ENCODE data around the gene SLC35F5. TPM values are rescaled to one million over a fixed set of nuclear protein-coding genes. Genes with fewer than 3 reads are reported as not detected.
"Not testable (repeated sequence)": the region's sequence is repeated elsewhere in the genome, so short reads cannot be mapped to it uniquely, and the experiment has no call there.

The SLC35F5 gene
- total and polyA plus RNA-seq, 12 donors, result 22.5 to 466 (median 201) TPM

GRCh38 chr2:113784823-113785744, 28.6 kb upstream of the SLC35F5 start:
- peak; percentile 33 to 71 (median 60) for DNase-seq
- TF ChIP-seq CTCF (IDR thresholded peaks at IDR 0.05), result no peak
- peak in 1 of 2 donors; percentile 20 for TF ChIP-seq POLR2A (IDR thresholded peaks at IDR 0.05)
- no peaks in the 10 kb centered on the region for H3K9me3 ChIP-seq (replicated peaks in 1 of 3)
- H3K27me3 ChIP-seq, result no peaks in the 10 kb centered on the region
- no peaks in the 10 kb centered on the region for H3K36me3 ChIP-seq (replicated peaks in 1 of 2)
- 42 to 47% (median 43%) methylated on average over 8 of the region's 8 CpGs for WGBS, 4 donors
- H3K27ac ChIP-seq, result peak overlapping the region in 3 of 5 donors; percentile 60 to 82 (median 67)
- intact Hi-C loops (cut with DNase I), result no loop called here
- H3K4me3 ChIP-seq, result no peak overlapping the region
- peaks cover 5 to 6% of the 10 kb centered on the region in 2 donors for H3K4me1 ChIP-seq (replicated peaks in 1 of 2)

- Histone ChIP-seq H3K27me3 (no peaks in the 10 kb centered on the region), H3K36me3 (replicated peaks in 1 of 2) (no peaks in the 10 kb centered on the region), H3K27ac (no peak overlapping the region), H3K9me3 (replicated peaks in 1 of 3) (no peaks in the 10 kb centered on the region), H3K4me3 (no peak overlapping the region), H3K4me1 (replicated peaks in 1 of 2) (peaks cover 5 to 6% of the 10 kb centered on the region in 2 donors)
- 43 to 58% (median 51%) methylated on average over 5 of the region's 5 CpGs for WGBS, 4 donors
- DNase-seq, result no peak
- intact Hi-C loops (cut with DNase I), result no loop called here
- no peak for TF ChIP-seq CTCF (IDR thresholded peaks at IDR 0.05)
- no peak for TF ChIP-seq POLR2A (IDR thresholded peaks at IDR 0.05)
These were observed 24.0 kb upstream of the SLC35F5 start for GRCh38 chr2:113780472-113780871.

- intact Hi-C loops (cut with DNase I), result no loop called here
- Histone ChIP-seq H3K27ac (no peak overlapping the region), H3K27me3 (no peaks in the 10 kb centered on the region), H3K9me3 (replicated peaks in 1 of 3) (no peaks in the 10 kb centered on the region), H3K36me3 (replicated peaks in 1 of 2) (no peaks in the 10 kb centered on the region), H3K4me3 (no peak overlapping the region), H3K4me1 (replicated peaks in 1 of 2) (no peaks in the 10 kb centered on the region)
- DNase-seq, result no peak
- TF ChIP-seq POLR2A (IDR thresholded peaks at IDR 0.05) (no peak), CTCF (IDR thresholded peaks at IDR 0.05) (no peak)
- WGBS, 4 donors, result 93 to 95% (median 95%) methylated on average over 3 of the region's 3 CpGs
These were observed 20.9 kb upstream of the SLC35F5 start for GRCh38 chr2:113777371-113777770.

GRCh38 chr2:113776949-113777348, 20.5 kb upstream of the SLC35F5 start:
- Histone ChIP-seq H3K27me3 (no peaks in the 10 kb centered on the region), H3K27ac (no peak overlapping the region), H3K36me3 (replicated peaks in 1 of 2) (no peaks in the 10 kb centered on the region), H3K9me3 (replicated peaks in 1 of 3) (no peaks in the 10 kb centered on the region), H3K4me1 (replicated peaks in 1 of 2) (no peaks in the 10 kb centered on the region), H3K4me3 (no peak overlapping the region)
- TF ChIP-seq CTCF (IDR thresholded peaks at IDR 0.05) (no peak), POLR2A (IDR thresholded peaks at IDR 0.05) (no peak)
- WGBS, 4 donors, result 52 to 70% (median 62%) methylated on average over 4 of the region's 4 CpGs
- DNase-seq, result no peak
- intact Hi-C loops (cut with DNase I), result no loop called here

- H3K36me3 ChIP-seq (replicated peaks in 1 of 2); DNase-seq; H3K27me3 ChIP-seq; H3K9me3 ChIP-seq (replicated peaks in 1 of 3); intact Hi-C loops (cut with DNase I); H3K4me3 ChIP-seq; H3K4me1 ChIP-seq (replicated peaks in 1 of 2); H3K27ac ChIP-seq: not testable (repeated sequence)
- 85 to 89% (median 89%) methylated on average over 6 of the region's 6 CpGs for WGBS, 4 donors
These were observed 18.2 kb upstream of the SLC35F5 start for GRCh38 chr2:113774616-113775015.
